HS-27A (cell line): ENCODE measurements around the gene CDC16.
A peak's percentile ranks its signal among the peaks of the same experiment; 100 is the strongest.
"Not testable (repeated sequence)": the region's sequence is repeated elsewhere in the genome, so short reads cannot be mapped to it uniquely, and the experiment has no call there.

Source experiments
- DNase-seq: peaks from one replicate; pipeline ENCODE4 v3.0.0-alpha.2; 2012; ENCODE audit warnings: low read depth, missing footprints

CDC16 gene, protein sequence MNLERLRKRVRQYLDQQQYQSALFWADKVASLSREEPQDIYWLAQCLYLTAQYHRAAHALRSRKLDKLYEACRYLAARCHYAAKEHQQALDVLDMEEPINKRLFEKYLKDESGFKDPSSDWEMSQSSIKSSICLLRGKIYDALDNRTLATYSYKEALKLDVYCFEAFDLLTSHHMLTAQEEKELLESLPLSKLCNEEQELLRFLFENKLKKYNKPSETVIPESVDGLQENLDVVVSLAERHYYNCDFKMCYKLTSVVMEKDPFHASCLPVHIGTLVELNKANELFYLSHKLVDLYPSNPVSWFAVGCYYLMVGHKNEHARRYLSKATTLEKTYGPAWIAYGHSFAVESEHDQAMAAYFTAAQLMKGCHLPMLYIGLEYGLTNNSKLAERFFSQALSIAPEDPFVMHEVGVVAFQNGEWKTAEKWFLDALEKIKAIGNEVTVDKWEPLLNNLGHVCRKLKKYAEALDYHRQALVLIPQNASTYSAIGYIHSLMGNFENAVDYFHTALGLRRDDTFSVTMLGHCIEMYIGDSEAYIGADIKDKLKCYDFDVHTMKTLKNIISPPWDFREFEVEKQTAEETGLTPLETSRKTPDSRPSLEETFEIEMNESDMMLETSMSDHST

DNA sequence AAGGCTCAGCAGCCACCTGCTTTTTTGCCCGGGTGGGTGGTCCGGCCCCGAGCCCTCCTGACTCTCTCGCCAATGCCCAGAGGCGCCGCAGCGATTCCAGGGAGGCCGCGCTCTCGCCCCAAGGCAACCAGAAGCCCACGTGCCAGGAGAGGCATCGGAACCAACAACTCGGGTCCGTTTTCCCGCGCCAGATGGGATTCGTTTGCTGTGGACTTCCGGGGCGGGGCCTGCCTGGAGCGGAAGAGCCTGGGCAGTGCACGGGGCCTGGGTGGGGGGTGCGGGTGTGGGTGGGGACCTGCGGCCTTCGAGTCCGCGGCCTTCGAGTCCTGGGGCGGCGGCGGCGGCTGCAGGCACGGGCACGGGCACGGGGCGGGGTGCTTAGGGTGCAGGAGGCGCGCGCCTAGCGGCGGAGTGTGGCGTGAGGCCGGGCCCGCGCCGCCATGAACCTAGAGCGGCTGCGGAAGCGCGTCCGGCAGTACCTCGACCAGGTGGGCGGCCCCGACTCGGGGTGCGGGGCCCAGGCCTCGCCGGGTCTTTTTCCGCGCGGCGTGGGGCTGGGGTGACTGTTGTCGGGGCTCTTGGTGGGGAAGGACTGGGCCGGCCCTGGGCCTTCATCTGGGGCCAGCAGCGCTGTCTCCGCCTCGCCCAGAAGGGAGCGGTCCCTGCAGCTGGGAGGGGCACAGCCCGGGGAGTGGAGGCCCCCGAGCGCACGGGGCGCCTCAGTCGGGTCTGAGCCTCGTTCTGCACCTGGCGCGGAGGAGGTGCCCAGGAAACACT is at the start of gene CDC16:
Gene CDC16 (plus strand): TSS at position 253 of the 777 bp plus-strand sequence. CDS start 188 bp downstream, at position 441.
- DNase-seq: peak; percentile 68

GRCh38 chr13:114185182-114185971 is 49.3 kb upstream of the CDC16 start:
- DNase-seq: no peak

- DNase-seq: no peak
These were observed 39.8 kb upstream of the CDC16 start for GRCh38 chr13:114194853-114195252.

DNA sequence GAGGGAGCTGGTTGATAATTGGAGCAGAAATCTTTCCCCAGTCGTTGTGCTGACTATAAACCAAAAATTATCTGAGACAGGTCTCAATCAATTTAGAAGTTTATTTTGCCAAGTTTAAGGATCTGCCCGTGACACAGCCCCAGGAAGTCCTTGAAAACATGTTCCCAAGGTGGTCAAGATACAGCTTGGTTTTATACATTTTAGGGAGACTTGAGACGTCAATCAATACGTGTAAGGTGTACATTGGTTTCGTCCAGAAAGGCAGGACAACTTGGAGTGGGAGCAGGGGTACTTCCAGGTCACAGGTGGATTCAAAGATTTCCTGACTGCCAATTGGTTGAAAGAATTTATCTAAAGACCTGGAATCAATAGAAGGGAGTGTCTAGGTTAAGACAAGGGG is 38.1 kb upstream of the CDC16 start:
- no peak for DNase-seq

- no peak for DNase-seq
These were observed 36.1 kb upstream of the CDC16 start for GRCh38 chr13:114198556-114198955.

DNA sequence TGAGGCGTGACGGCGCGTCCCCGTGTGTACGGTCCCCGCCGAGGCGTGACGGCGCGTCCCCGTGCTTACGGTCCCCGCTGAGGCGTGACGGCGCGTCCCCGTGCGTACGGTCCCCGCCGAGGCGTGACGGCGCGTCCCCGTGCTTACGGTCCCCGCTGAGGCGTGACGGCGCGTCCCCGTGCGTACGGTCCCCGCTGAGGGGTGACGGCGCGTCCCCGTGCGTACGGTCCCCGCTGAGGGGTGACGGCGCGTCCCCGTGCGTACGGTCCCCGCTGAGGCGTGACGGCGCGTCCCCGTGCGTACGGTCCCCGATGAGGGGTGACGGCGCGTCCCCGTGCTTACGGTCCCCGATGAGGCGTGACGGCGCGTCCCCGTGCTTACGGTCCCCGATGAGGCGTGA is 35.2 kb upstream of the CDC16 start:
- not testable (repeated sequence) for DNase-seq

DNA sequence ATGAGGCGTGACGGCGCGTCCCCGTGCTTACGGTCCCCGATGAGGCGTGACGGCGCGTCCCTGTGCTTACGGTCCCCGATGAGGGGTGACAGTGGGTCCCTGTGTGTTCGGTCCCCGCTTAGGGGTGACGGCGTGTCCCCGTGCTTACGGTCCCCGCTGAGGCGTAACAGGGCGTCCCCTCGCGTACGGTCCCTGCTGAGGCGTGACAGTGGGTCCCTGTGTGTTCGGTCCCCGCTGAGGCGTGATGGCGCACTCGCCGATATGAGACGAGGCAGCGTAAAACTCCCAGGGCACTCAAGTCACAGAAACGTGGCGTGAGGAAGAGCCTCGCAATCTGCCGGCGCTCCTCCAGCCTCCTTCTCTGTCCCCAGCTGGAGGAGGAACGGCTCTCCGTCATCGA is 34.7 kb upstream of the CDC16 start:
- DNase-seq: no peak

GRCh38 chr13:114200399-114200911 is 34.2 kb upstream of the CDC16 start:
- DNase-seq: no peak

DNA sequence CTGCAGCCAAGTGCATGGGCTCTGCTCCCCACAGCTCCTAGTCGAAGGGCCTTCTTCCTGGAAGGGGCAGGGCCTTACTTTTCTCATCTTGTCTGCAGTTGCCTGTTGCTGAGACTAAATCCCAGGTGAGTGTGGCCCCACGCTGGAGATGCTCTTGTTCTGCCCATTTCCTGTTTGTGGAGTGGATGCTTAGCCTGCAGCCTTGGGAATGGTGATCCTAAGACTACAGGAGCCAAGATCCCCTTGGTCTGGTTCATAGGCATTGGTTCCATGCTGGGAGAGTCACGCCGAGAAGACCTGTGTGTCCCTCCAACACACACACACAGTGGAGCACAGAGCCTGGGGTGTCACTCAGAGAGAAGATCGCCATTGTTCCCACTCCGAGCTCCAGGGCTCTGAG is 32.1 kb upstream of the CDC16 start:
- no peak for DNase-seq

DNA sequence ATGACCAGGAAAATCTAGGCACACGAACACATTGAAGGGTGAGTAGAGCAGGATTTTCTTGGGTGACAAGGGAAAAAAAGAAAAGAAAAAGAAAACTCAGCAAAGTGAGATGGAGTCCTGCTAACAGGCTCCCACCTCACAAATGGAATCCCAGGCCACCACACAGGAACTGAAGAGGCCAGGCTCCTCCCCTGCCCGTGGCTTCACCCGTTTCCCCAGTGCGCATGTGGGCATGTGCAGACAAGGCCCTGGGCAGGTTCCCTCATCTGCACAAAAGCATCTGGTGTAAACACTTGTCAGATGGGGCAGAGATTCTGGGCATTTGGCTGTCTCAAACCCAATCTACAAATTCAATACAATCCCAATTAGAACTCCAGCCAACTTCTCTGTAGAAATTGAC is 31.2 kb upstream of the CDC16 start:
- no peak for DNase-seq

DNA sequence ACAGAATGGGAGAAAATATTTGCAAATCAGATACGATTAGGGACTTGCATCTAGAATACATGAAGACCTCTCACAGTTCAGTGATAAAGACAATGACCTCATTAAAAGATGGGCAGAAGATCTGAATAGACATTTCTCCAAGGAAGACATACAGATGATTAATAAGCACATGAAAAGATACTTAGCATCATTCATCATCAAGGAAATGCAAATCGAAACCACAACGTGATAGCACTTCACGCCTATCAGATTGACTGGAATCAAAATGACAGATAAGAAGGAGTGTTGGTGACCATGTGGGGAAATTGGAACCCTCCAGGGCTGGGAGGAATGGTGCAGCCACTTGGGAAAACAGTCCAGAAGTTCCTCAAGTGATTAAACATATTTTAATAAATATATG is 29.8 kb upstream of the CDC16 start:
- DNase-seq: no peak

GRCh38 chr13:114208134-114208533 is 26.6 kb upstream of the CDC16 start:
- DNase-seq: no peak

- no peak for DNase-seq
These were observed 23.1 kb upstream of the CDC16 start for GRCh38 chr13:114211446-114212157.

DNA sequence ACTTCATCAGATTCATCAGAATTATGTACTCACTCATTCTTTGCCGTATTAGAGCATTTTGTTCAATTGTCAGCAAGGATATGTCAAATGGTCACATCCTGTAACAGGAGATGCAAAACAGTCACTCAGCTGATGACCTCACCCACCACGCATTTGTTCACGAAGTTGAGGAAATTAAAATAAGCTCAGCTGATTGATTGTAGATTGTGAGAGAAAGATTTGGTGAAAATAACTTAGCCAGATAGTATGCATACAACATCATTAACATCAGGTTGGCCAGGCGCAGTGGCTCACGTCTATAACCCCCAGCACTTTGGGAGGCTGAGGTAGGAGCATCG is 22.6 kb upstream of the CDC16 start:
- no peak for DNase-seq

DNA sequence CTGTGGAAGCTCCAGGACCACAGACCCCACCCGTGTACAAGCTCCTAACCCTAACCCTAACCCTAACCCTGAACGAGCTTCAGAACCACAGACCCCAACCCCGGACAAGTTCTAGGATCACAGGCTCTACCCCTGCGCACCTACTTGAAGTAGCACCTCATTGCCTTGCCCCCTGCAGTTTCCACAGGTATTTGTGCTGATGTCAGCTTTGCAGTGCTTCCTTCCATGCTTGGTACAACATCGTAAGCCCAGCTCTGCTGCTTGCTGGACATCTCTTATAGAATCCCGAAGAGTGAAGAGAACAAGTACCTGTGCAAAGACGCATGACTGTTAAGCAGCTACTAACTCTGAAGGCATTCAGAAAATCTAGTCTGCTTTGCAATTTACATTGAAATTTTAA is 20.7 kb upstream of the CDC16 start:
- no peak for DNase-seq

DNA sequence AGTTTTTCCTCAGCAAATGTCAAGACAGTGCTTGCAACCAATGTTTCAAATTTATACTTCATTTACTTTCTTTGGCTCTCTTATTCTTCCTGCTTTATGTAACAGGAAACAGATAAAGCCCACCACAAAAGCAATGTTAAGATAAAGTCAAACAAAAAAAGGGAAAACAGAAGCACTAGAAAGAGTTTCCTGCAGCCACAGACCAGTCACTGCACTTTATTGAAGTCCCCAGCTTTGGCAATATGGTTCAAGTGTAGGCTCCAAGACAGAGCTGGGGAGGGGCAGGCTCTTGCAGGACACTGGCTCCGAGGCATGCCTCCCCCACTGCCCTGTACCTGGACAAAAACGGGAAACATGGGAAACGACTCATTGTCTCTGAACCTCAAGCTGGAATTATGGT is 15.3 kb upstream of the CDC16 start:
- DNase-seq: no peak

DNA sequence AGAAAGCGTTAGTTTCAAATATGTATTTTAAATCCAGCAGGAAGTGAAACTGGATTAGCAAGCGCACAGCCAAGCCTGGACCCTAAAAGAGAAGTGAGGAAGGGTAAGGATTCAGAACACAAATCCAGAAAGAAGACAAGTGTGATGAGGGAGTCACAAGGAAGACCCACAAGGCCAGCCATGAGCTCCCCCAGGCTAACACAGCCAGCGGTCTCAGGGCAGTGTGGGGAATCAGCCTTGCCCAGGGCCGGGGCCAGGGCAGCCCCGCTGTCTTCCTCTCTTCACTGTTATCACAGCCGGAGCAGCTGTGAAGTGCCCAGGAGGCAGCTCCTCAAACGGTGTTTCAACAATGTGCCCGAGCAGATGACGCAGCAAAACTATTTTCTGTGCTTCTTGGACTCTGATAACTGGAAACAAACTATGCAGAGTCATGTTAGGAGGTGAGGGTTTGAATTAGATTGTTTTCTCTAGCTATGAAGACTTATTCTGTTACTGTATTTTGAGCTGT is 12.2 kb upstream of the CDC16 start:
- no peak for DNase-seq

DNA sequence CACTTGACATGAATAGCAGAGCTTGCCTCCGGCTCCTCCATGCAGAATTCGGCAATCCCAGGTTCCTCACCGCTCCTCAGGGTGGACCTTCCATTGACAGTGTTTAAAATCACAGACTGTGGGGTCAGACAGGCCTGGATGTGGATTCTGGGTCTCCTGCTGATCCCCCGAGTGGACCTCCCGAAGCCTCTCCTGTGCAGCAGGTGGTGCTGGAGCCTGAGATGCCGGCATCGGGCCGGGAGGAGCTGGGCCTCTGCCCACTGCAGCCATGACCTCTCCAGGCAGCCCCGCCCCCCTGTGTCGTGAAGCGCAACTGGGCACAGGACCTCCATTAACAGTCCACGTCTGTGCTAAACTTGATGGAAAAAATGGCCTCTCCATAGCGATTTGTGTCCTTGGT is 10.5 kb upstream of the CDC16 start:
- no peak for DNase-seq

DNA sequence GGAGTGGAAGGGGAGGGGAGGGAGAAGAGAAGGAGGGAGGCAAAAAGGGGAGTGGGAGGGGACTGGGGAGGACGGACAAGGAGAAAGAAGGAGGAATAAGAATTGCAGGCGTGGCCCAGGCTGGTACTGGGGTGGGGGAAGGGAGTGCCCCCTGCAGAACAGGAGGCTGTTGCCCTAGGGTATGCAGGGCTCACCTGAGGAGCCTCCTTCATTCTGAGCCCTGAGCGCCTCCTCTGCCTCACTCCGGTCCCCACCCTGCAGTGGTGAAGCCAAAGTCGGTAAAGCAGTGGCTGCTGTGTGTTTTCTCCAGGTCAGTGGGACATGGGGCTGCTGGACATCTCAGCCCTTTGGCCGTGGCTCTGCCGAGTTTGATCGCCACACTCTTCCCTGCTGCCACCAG is 9.1 kb upstream of the CDC16 start:
- no peak for DNase-seq

- no peak for DNase-seq
These were observed 8.6 kb upstream of the CDC16 start for GRCh38 chr13:114226088-114226487.

DNA sequence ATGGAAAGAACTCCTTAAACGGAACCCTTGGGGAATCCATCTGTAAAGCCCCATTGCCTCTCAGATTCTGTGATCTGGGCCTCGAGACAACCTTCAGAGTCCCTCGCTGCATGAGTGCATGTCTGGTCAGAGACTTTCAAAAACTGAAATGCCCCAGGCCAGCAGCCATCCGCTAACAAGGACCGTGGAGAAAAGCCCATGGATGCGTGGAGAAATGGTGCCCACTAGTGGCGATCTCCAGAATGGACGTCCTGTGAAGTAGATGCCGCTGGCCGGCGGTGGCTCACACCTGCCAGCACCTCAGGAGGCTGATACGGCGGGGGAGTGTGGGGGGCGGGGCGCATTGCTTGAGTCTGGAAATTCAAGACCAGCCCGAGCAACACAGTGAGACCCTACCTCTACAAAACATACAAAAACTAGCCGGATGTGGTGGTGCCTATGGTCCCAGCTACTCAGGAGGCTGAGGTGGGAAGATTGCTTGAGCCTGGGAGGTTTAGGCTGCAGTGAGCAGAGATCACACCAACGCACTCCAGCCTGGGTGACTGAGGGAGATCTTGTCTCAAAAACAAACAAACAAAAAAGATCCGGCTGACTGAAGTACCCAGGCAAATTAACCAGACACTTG is 7.9 kb upstream of the CDC16 start:
- DNase-seq: peak; percentile 36
